PC-9 (cell line): ENCODE data around the gene TJP2. TPM values are rescaled to one million over a fixed set of nuclear protein-coding genes. Genes with fewer than 3 reads are reported as not detected.
A peak's percentile ranks its signal among the peaks of the same experiment; 100 is the strongest.

Source experiments
- BruUV-seq: library from RNA; stranded (reverse); fragments of 400-500 nt; replicated peaks from 2 replicates; lab custom pipeline; 2021; lab: Mats Ljungman, UMichigan
- CTCF ChIA-PET: fragments of 300-600 bp; sonication (Branson Sonifier 250); formaldehyde crosslinking; loops from one replicate; lab custom pipeline; 2022; ENCODE audit warnings: antibody characterized with exemption; lab: Charles Lee
- POLR2A ChIA-PET: fragments of 300-600 bp; sonication (Branson Sonifier 250); formaldehyde crosslinking; loops from one replicate; lab custom pipeline; 2022; ENCODE audit warnings: antibody characterized with exemption; ENCODE audit not compliant: unreplicated experiment; lab: Charles Lee
- DNase-seq, 2 experiments: peaks; one replicate each; pipeline versions ENCODE4 v3.0.0 to v3.0.0-alpha.2; 2015 to 2022; ENCODE audit warnings: mixed read lengths in 1 of 2
- H2AFZ ChIP-seq: fragments of 200-600 bp; sonication (generic); 2 replicates; pipeline ENCODE4 v1.8.1; 2017; ENCODE audit warnings: antibody characterized with exemption
- H3F3A ChIP-seq: fragments of 200-600 bp; sonication (generic); 2 replicates; pipeline ENCODE4 v1.8.1; 2017; ENCODE audit warnings: antibody characterized with exemption, mild to moderate bottlenecking, low read depth; ENCODE audit not compliant: insufficient read depth
- H3K27ac ChIP-seq: fragments of 200-600 bp; sonication (generic); 2 replicates; pipeline ENCODE4 v1.6.1; 2016; ENCODE audit warnings: mixed run types
- H3K27me3 ChIP-seq: fragments of 200-600 bp; sonication (generic); 2 replicates; pipeline ENCODE4 v1.6.1; 2016; ENCODE audit warnings: low read depth, mixed run types; ENCODE audit not compliant: insufficient read depth
- H3K36me3 ChIP-seq: fragments of 200-600 bp; sonication (generic); 2 replicates; pipeline ENCODE4 v1.6.1; 2016; ENCODE audit warnings: low read depth, mixed run types
- H3K4me1 ChIP-seq: fragments of 200-600 bp; sonication (generic); replicated peaks from 2 replicates; pipeline ENCODE4 v1.6.1; 2016; ENCODE audit warnings: mixed run types; ENCODE audit not compliant: insufficient read depth
- H3K4me2 ChIP-seq: fragments of 200-600 bp; sonication (generic); 2 replicates; pipeline ENCODE4 v1.6.1; 2017; ENCODE audit warnings: mixed run types
- H3K4me3 ChIP-seq: fragments of 200-600 bp; sonication (generic); 2 replicates; pipeline ENCODE4 v1.6.1; 2016; ENCODE audit warnings: mixed run types
- H3K79me2 ChIP-seq: fragments of 200-600 bp; sonication (generic); 2 replicates; pipeline ENCODE4 v1.6.1; 2017; ENCODE audit warnings: low read depth, mixed run types
- H3K9me2 ChIP-seq: fragments of 200-600 bp; sonication (generic); 2 replicates; pipeline ENCODE4 v1.8.1; 2017; ENCODE audit warnings: mild to moderate bottlenecking; ENCODE audit not compliant: insufficient read depth
- H3K9me3 ChIP-seq: fragments of 200-600 bp; sonication (generic); 2 replicates; pipeline ENCODE4 v1.8.1; 2016; ENCODE audit warnings: low read depth; ENCODE audit not compliant: insufficient read depth
- H4K20me1 ChIP-seq: fragments of 200-600 bp; sonication (generic); 2 replicates; pipeline ENCODE4 v1.8.1; 2017; ENCODE audit not compliant: insufficient read depth
- EZH2 ChIP-seq: fragments of 200-600 bp; sonication (generic); IDR thresholded peaks from 2 replicates; pipeline ENCODE4 v1.8.0; 2017; ENCODE audit warnings: antibody characterized with exemption, low read depth
- intact Hi-C: fragments of 100-400 bp; cut with micrococcal nuclease; formaldehyde crosslinking; loops from one replicate; pipeline ENCODE4 v1.10.0; 2022; ENCODE audit not compliant: unreplicated experiment
- total RNA-seq: library from RNA; stranded (reverse); gene quantifications from 2 replicates; pipeline ENCODE4 v1.2.3, GENCODE V29; 2021
- TF ChIP-seq, protein P1 (sequence below): fragments of 200-600 bp; sonication (generic); conservative IDR thresholded peaks from 2 replicates; pipeline ENCODE4 v1.6.1; 2017; ENCODE audit warnings: mixed run types, antibody characterized with exemption, mild to moderate bottlenecking, moderate library complexity

The TJP2 gene
- total RNA-seq, 1 experiment from 2014 or later: 143 TPM

DNA sequence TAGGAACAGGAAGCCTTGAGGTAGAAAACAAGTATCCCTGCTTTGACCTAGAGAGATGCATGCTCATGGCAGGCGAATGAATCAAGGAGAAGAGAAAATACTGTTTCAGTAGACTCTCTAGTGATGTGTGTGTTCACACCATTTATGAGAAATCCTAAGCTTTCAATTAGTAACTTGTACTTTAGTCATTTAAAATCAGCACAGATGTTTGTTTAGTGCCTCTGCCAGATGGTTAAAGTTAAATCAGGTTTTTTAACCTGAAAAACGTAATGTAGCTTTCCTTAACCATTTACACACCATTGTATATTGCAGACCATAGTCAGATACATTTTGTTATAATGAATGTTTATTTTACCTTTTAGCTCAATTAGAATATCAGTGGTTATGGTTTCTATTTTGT, 5.0 kb downstream of the TJP2 start:
- H3F3A ChIP-seq: peaks cover 70% of the 10 kb centered on the region
- no peak for DNase-seq
- no peaks in the 10 kb centered on the region for H3K27me3 ChIP-seq
- BruUV-seq: no TSS peak
- no peaks in the 10 kb centered on the region for H3K9me3 ChIP-seq
- H2AFZ ChIP-seq: no peak overlapping the region
- peak overlapping the region; percentile 95 for H3K4me2 ChIP-seq
- CTCF ChIA-PET: interaction anchor here (0.7 to 1.7 kb wide), 6 partner anchors 8 to 72 kb away, joined by 3 to 8 read pairs (median 4); no protein-coding TSS in a partner anchor
- intact Hi-C loops: loop anchor here (2.0 to 10.0 kb wide), 2 partner anchors 58 to 936 kb away; no protein-coding TSS in a partner anchor
- H3K4me3 ChIP-seq: no peak overlapping the region
- H3K27ac ChIP-seq: peak overlapping the region; percentile 97
- peaks cover 82% of the 10 kb centered on the region for H3K4me1 ChIP-seq
- no peaks in the 10 kb centered on the region for H4K20me1 ChIP-seq
- no peak for TF ChIP-seq EZH2
- TF ChIP-seq, protein P1, sequence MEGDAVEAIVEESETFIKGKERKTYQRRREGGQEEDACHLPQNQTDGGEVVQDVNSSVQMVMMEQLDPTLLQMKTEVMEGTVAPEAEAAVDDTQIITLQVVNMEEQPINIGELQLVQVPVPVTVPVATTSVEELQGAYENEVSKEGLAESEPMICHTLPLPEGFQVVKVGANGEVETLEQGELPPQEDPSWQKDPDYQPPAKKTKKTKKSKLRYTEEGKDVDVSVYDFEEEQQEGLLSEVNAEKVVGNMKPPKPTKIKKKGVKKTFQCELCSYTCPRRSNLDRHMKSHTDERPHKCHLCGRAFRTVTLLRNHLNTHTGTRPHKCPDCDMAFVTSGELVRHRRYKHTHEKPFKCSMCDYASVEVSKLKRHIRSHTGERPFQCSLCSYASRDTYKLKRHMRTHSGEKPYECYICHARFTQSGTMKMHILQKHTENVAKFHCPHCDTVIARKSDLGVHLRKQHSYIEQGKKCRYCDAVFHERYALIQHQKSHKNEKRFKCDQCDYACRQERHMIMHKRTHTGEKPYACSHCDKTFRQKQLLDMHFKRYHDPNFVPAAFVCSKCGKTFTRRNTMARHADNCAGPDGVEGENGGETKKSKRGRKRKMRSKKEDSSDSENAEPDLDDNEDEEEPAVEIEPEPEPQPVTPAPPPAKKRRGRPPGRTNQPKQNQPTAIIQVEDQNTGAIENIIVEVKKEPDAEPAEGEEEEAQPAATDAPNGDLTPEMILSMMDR: no peak
- peaks cover 5% of the 10 kb centered on the region; the same call in 1 of the 2 replicates for H3K36me3 ChIP-seq
- peaks cover 85% of the 10 kb centered on the region for H3K79me2 ChIP-seq
- POLR2A ChIA-PET: interaction anchor here (0.6 to 1.4 kb wide), 7 partner anchors 8 to 100 kb away, joined by 4 to 11 read pairs (median 6); no protein-coding TSS in a partner anchor
- no peaks in the 10 kb centered on the region for H3K9me2 ChIP-seq

DNA sequence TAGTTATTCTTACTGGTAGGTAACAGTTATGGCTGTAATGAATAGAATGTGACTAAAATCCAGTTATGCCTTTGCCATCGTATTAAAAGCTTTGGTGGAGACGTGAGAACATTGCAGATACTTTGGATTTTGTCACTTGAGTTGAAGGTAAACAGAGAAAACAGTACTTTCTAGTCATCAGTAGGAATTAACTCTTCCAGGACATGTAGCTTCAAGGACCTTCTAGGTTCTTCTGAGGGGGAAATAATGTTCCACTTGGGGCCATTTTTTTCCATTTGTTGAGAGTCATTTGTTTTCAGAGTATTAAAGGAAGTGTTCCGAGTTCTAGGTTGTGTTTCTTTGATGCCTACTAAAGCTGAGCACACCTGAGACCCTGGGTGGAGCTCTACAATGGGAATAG, 6.1 kb downstream of the TJP2 start:
- Histone ChIP-seq H3F3A (peaks cover 60% of the 10 kb centered on the region), H3K4me3 (peak overlapping the region; percentile 36; the same call in 1 of the 2 replicates), H3K27me3 (no peaks in the 10 kb centered on the region), H3K27ac (peak overlapping the region; percentile 97), H3K4me1 (peaks cover 79% of the 10 kb centered on the region), H3K36me3 (peaks cover 5% of the 10 kb centered on the region; the same call in 1 of the 2 replicates), H3K9me2 (no peaks in the 10 kb centered on the region), H3K9me3 (no peaks in the 10 kb centered on the region), H3K4me2 (peak overlapping the region; percentile 95), H4K20me1 (no peaks in the 10 kb centered on the region), H2AFZ (no peak overlapping the region), H3K79me2 (peaks cover 85% of the 10 kb centered on the region)
- CTCF ChIA-PET: interaction anchor here (1.0 to 2.0 kb wide), 4 partner anchors 13 to 145 kb away, joined by 3 to 7 read pairs (median 5); partner anchors contain the start of gene FXN
- intact Hi-C loops: no loop called here
- TF ChIP-seq, protein P1: no peak
- no peak for TF ChIP-seq EZH2
- POLR2A ChIA-PET: interaction anchor here (0.5 to 1.3 kb wide), 7 partner anchors 17 to 812 kb away, joined by 3 to 16 read pairs (median 4); no protein-coding TSS in a partner anchor
- TSS peak; percentile 89 for BruUV-seq
- no peak for DNase-seq

DNA sequence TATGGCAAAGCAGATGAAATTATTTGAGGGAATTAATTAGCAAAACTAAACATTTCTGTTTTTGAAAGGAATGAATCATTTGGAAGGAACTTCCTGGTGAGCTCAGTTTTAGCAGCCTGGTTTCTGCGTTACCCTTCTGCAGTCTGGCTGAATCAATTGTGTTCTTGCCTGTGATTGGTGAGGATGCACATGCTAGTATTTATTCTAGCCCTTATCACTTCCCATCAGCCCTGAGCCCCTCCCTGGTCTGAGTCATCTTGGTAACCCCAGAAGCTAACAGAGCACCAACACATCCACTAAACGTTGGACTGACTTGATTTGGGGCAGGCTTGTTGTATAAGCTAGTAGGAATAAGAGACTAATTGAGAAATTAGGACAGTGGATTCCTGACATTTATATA, 6.6 kb downstream of the TJP2 start:
- H3K27me3 ChIP-seq: no peaks in the 10 kb centered on the region
- H3K36me3 ChIP-seq: peaks cover 5% of the 10 kb centered on the region; the same call in 1 of the 2 replicates
- H3K9me3 ChIP-seq: no peaks in the 10 kb centered on the region
- CTCF ChIA-PET: interaction anchor here (0.6 to 2.0 kb wide), 5 partner anchors 12 to 145 kb away, joined by 3 to 12 read pairs (median 6); partner anchors contain the start of gene FXN
- peaks cover 56% of the 10 kb centered on the region for H3F3A ChIP-seq
- peaks cover 79% of the 10 kb centered on the region for H3K4me1 ChIP-seq
- intact Hi-C loops: no loop called here
- H3K79me2 ChIP-seq: peaks cover 85% of the 10 kb centered on the region
- no peak for TF ChIP-seq EZH2
- TF ChIP-seq, protein P1: no peak
- H3K4me3 ChIP-seq: peak overlapping the region; percentile 36; the same call in 1 of the 2 replicates
- BruUV-seq: no TSS peak
- peak overlapping the region; percentile 97 for H3K27ac ChIP-seq
- H3K4me2 ChIP-seq: peak overlapping the region; percentile 95
- peak; percentile 86 to 99 for DNase-seq
- no peaks in the 10 kb centered on the region for H4K20me1 ChIP-seq
- no peak overlapping the region for H2AFZ ChIP-seq
- no peaks in the 10 kb centered on the region for H3K9me2 ChIP-seq
- POLR2A ChIA-PET: interaction anchor here (0.5 to 1.3 kb wide), 9 partner anchors 9 to 811 kb away, joined by 3 to 16 read pairs (median 4); no protein-coding TSS in a partner anchor
